Measurements from ENCODE around the gene TPK1.

TPK1 gene

DNA sequence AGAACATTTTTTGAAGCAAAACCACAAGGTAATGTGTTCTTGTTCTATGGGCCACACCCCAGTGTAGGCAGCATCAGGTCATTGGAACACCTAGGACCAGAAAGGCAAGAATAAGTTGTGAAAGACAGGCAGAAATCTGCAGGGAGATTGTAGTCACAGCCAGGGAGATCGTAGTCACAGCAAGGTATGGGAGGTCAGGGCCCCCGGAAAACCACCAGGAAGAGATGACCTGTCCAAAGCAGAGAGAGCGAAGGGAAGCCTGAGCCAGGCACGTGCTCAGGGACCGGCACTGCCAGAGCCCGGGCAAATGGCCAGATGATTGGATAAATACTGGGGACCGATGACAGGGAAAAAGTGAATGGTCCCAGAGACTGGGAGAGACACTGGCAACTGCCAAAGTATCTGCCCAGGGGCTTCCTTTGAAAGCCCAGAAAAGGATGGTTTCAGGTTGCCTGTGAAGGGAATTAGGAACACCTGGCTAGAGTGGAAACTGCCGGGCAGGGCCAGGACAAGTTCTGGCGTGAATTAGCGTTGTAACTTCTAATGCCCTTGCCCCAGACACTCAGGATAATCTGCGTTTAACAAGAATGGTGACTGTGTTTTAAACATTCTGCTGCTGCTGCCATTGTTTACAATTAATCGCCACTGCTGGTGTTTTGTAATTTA, 428.5 kb downstream of the TPK1 start:
- DNase-seq (ENCODE audit: low read depth in 2 of 2), result no peak

DNA sequence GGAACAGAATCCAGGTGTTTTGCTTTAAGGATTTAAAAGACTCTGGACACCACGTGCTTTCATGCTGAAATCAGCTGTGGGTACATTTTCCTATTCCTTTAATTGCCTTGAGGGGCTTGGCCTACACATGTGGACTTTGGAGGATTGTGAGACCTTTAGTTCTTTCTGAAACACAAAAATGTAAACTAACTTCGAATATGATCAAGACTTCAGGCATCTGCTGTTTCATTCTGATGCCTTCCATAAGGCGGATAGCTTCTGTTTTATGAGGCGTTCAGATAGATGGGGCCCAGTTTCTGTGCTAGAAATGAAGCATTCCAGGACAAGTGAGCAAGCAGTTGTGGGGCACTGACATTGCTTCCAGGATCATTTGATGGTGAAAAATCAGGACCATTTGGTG, 430.9 kb downstream of the TPK1 start:
- DNase-seq (ENCODE audit: low read depth in 2 of 2), result no peak

DNA sequence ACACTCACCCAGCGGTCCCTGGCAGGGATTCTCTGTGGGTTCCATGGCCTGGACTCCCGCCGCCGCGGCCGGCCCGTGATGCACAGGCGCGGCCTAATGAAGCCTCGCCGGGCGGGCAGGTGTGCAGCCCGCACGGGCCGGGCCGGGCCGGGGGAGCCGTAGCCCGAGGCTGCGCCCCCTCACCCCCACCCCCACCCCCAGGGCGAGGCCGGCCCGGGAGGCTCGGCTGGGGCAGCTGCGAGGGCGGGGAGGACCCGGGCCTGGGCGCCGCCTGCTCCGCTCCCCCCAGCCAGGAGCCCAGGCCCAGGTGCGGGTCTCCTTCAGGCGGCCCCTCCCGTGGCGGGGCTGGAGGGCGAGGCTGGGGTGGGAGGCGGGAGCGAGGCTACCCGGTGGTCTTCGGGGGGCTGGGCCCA, 432.2 kb downstream of the TPK1 start, which contains the start of gene NOBOX:
NOBOX (minus strand) TSS at position 45 of the 413 bp plus-strand sequence.
- DNase-seq (ENCODE audit: low read depth in 2 of 2), result no peak

DNA sequence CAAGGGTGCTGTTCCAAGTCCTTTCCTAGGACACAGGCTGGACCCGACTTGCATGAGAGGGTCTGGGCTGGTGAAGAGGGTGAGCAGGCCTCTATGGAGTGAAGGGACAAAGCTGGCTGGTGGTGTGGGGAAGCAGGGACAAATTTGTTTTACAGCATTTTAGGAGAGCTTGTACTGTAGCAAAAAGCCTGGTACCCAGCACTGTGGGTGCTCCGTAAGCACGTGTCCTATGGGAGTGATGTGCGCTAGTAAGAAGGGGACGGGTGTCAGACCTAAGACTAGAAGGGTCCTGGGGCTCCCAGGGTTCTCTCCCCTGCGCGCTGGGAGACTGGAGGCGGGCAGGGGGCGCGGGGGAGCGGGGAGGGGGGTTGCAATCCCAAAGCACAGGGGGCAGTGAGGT, 432.8 kb downstream of the TPK1 start:
- DNase-seq (ENCODE audit: low read depth in 2 of 2), result no peak

Measured in activated CD8-positive, alpha-beta memory T cell treated with anti-CD3 and anti-CD28 coated beads for 4 hours (primary cell).